GM04503 (cell line): ENCODE measurements around the gene CCDC40.
"Not testable (repeated sequence)": the region's sequence is repeated elsewhere in the genome, so short reads cannot be mapped to it uniquely, and the experiment has no call there.

Experiments
- DNase-seq: peaks from one replicate; pipeline ENCODE4 v3.0.0-alpha.2; 2012; ENCODE audit warnings: low read depth

CCDC40 gene

GRCh38 chr17:80082403-80083135 is 46.1 kb downstream of the CCDC40 start:
- no peak for DNase-seq

- DNase-seq, result no peak
Measured at GRCh38 chr17:80083136-80083661, 46.8 kb downstream of the CCDC40 start.

GRCh38 chr17:80084773-80085172 is 48.3 kb downstream of the CCDC40 start:
- DNase-seq, result no peak

GRCh38 chr17:80086081-80086480 is 49.6 kb downstream of the CCDC40 start:
- no peak for DNase-seq

GRCh38 chr17:80086616-80087015 is 50.2 kb downstream of the CCDC40 start:
- DNase-seq, result no peak

GRCh38 chr17:80087346-80088265 is 51.2 kb downstream of the CCDC40 start:
- no peak for DNase-seq

GRCh38 chr17:80089762-80090161 is 53.3 kb downstream of the CCDC40 start:
- no peak for DNase-seq

- not testable (repeated sequence) for DNase-seq
Measured at GRCh38 chr17:80090164-80090563, 53.7 kb downstream of the CCDC40 start.

GRCh38 chr17:80091376-80091775 is 54.9 kb downstream of the CCDC40 start:
- no peak for DNase-seq

GRCh38 chr17:80092959-80093358 is 56.5 kb downstream of the CCDC40 start:
- no peak for DNase-seq

GRCh38 chr17:80095038-80095843 is 58.8 kb downstream of the CCDC40 start:
- no peak for DNase-seq

- DNase-seq, result no peak
Measured at GRCh38 chr17:80095844-80096475, 59.5 kb downstream of the CCDC40 start.

- no peak for DNase-seq
Measured at GRCh38 chr17:80096561-80097021, 60.1 kb downstream of the CCDC40 start.

GRCh38 chr17:80097127-80097621 is 60.7 kb downstream of the CCDC40 start:
- DNase-seq, result no peak

- DNase-seq, result no peak
Measured at GRCh38 chr17:80097844-80098691, 61.6 kb downstream of the CCDC40 start.

GRCh38 chr17:80099291-80100034 is 63.0 kb downstream of the CCDC40 start:
- DNase-seq, result no peak

- DNase-seq, result no peak
Measured at GRCh38 chr17:80100035-80100323, 63.5 kb downstream of the CCDC40 start.

GRCh38 chr17:80101011-80101945 is 64.8 kb downstream of the CCDC40 start, which contains the start of gene GAA:
TSS of gene GAA (plus strand) at chr17:80101581. CDS start at chr17:80104587, 3,006 bp downstream.
- DNase-seq, result no peak
